GM18909 (cell line): ENCODE results near the gene IER2.

Source experiments
- ATAC-seq: cut with Tn5 transposase; IDR thresholded peaks from one replicate; pipeline ENCODE4 v1.9.1; 2021; ENCODE audit warnings: mild to moderate bottlenecking; ENCODE audit not compliant: unreplicated experiment, poor library complexity

The IER2 gene

GRCh38 chr19:13118424-13119193, 31.6 kb upstream of the IER2 start:
- peak; percentile 4 for ATAC-seq

- no peak for ATAC-seq
Observed at GRCh38 chr19:13119627-13120026, 30.6 kb upstream of the IER2 start.

GRCh38 chr19:13120031-13120430, 30.2 kb upstream of the IER2 start:
- no peak for ATAC-seq

- ATAC-seq, result no peak
Observed at GRCh38 chr19:13120817-13121216, 29.4 kb upstream of the IER2 start.

- no peak for ATAC-seq
Observed at GRCh38 chr19:13121551-13122274, 28.5 kb upstream of the IER2 start.

GRCh38 chr19:13122275-13122878, 27.8 kb upstream of the IER2 start:
- no peak for ATAC-seq

- no peak for ATAC-seq
Observed at GRCh38 chr19:13122980-13123957, 26.9 kb upstream of the IER2 start.

GRCh38 chr19:13127051-13127450, 23.2 kb upstream of the IER2 start:
- no peak for ATAC-seq

GRCh38 chr19:13127811-13128575, 22.2 kb upstream of the IER2 start:
- ATAC-seq, result no peak

- ATAC-seq, result no peak
Observed at GRCh38 chr19:13128583-13128982, 21.6 kb upstream of the IER2 start.

GRCh38 chr19:13129384-13129783, 20.8 kb upstream of the IER2 start:
- ATAC-seq, result no peak

GRCh38 chr19:13130886-13131490, 19.2 kb upstream of the IER2 start:
- ATAC-seq, result no peak

GRCh38 chr19:13132471-13133180, 17.6 kb upstream of the IER2 start:
- ATAC-seq, result no peak

- ATAC-seq, result no peak
Observed at GRCh38 chr19:13133241-13133870, 16.9 kb upstream of the IER2 start.

GRCh38 chr19:13134626-13135025, 15.6 kb upstream of the IER2 start:
- no peak for ATAC-seq

- ATAC-seq, result no peak
Observed at GRCh38 chr19:13135068-13136062, 14.8 kb upstream of the IER2 start.

- no peak for ATAC-seq
Observed at GRCh38 chr19:13137290-13137794, 12.9 kb upstream of the IER2 start.
